Measurements from ENCODE around the gene MED22. TPM values are rescaled to one million over a fixed set of nuclear protein-coding genes. Genes with fewer than 3 reads are reported as not detected.
"Not testable (repeated sequence)": the region's sequence is repeated elsewhere in the genome, so short reads cannot be mapped to it uniquely, and the experiment has no call there.

The MED22 gene
- total RNA-seq, 2 donors from 2014 or later = 34.8 to 43.3 TPM

DNA sequence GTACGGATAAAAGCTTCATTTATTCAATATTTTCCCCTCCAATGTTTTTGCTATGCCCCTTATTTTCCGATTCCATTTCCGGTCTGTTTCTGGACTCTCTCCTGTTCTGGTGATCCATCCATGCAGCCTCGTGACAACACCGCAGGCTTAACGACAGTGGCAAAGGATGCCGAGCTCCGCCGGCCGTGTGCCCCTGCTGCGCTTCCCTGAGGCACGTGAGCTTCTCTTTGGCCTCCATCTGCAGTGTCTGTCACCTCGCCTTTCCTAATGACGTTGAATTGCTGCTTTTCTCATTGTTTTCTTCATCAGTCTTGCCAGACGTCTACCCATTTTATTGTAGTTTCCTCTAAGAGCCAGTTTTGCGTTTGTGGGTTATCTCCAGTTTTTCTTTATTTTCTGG is 40.6 kb downstream of the MED22 start:
- H3K27ac Mint-ChIP-seq = no peak overlapping the region

GRCh38 chr9:133306242-133307204 is 41.4 kb downstream of the MED22 start:
- H3K9me3 Mint-ChIP-seq = no peaks in the 10 kb centered on the region
- no peak overlapping the region for H3K27ac Mint-ChIP-seq
- DNase-seq (ENCODE audit: low spot score) (no peak), ATAC-seq (no peak)
- no peaks in the 10 kb centered on the region for H3K36me3 Mint-ChIP-seq
- H3K4me1 Mint-ChIP-seq (ENCODE audit: low read depth in 2 of 2) = peaks cover 0 to 2% of the 10 kb centered on the region in 2 donors
- peaks cover 18 to 19% of the 10 kb centered on the region in 2 donors for H3K27me3 Mint-ChIP-seq
- H3K4me3 Mint-ChIP-seq = no peak overlapping the region

More for the DNA sequence above, 40.6 kb downstream of the MED22 start:
- Mint-ChIP-seq H3K36me3 (no peaks in the 10 kb centered on the region), H3K4me1 (ENCODE audit: low read depth in 2 of 2) (peaks cover 0 to 2% of the 10 kb centered on the region in 2 donors), H3K27me3 (peaks cover 18 to 19% of the 10 kb centered on the region in 2 donors), H3K9me3 (no peaks in the 10 kb centered on the region), H3K4me3 (no peak overlapping the region)
- DNase-seq (ENCODE audit: low spot score) (no peak), ATAC-seq (no peak)

DNA sequence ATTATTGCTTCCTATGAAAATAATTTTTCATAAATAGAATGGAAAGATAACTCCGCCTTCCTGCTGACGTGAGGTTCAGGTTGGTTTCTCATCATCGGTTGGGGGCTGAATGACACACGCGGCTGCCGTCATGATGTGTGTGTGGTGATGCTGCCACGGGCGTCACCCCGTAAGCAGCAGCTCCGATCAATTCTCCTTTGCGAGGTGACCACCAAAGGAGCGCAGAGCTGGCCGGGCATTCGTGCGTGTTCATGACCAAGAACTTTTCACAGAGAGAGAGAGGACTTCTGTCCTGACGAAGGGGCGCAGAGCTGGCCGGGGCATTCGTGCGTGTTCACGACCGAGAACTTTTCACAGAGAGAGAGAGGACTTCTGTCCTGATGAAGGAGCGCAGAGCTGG is 42.2 kb downstream of the MED22 start:
- Mint-ChIP-seq H3K4me1 (ENCODE audit: low read depth in 2 of 2) (peaks cover 0 to 2% of the 10 kb centered on the region in 2 donors), H3K27me3 (peaks cover 18% of the 10 kb centered on the region in 2 donors), H3K36me3 (no peaks in the 10 kb centered on the region), H3K9me3 (no peaks in the 10 kb centered on the region), H3K4me3 (no peak overlapping the region), H3K27ac (no peak overlapping the region)
- DNase-seq (ENCODE audit: low spot score) (no peak), ATAC-seq (no peak)

GRCh38 chr9:133304477-133305377 is 43.2 kb downstream of the MED22 start:
- no peak overlapping the region for H3K4me3 Mint-ChIP-seq
- peaks cover 14% of the 10 kb centered on the region in 2 donors for H3K27me3 Mint-ChIP-seq
- H3K4me1 Mint-ChIP-seq (ENCODE audit: low read depth in 2 of 2) = peaks cover 0 to 2% of the 10 kb centered on the region in 2 donors

GRCh38 chr9:133304158-133304470 is 43.8 kb downstream of the MED22 start:
- Mint-ChIP-seq H3K4me3 (no peak overlapping the region), H3K9me3 (no peaks in the 10 kb centered on the region), H3K36me3 (no peaks in the 10 kb centered on the region), H3K4me1 (ENCODE audit: low read depth in 2 of 2) (peaks cover 0 to 2% of the 10 kb centered on the region in 2 donors), H3K27ac (no peak overlapping the region), H3K27me3 (peaks cover 9 to 10% of the 10 kb centered on the region in 2 donors)
- ATAC-seq (no peak), DNase-seq (ENCODE audit: low spot score) (no peak)

More at GRCh38 chr9:133304477-133305377, 43.2 kb downstream of the MED22 start:
- H3K36me3 Mint-ChIP-seq = no peaks in the 10 kb centered on the region
- DNase-seq (ENCODE audit: low spot score) = no peak
- H3K27ac Mint-ChIP-seq = no peak overlapping the region
- ATAC-seq = peak in 1 of 2 donors; percentile 33
- no peaks in the 10 kb centered on the region for H3K9me3 Mint-ChIP-seq

GRCh38 chr9:133303266-133304157 is 44.4 kb downstream of the MED22 start:
- no peak for ATAC-seq
- no peak overlapping the region for H3K4me3 Mint-ChIP-seq
- no peak overlapping the region for H3K27ac Mint-ChIP-seq
- H3K36me3 Mint-ChIP-seq = no peaks in the 10 kb centered on the region
- no peaks in the 10 kb centered on the region for H3K9me3 Mint-ChIP-seq
- H3K4me1 Mint-ChIP-seq (ENCODE audit: low read depth in 2 of 2) = peaks cover 0 to 2% of the 10 kb centered on the region in 2 donors
- DNase-seq (ENCODE audit: low spot score) = no peak
- peaks cover 10 to 11% of the 10 kb centered on the region in 2 donors for H3K27me3 Mint-ChIP-seq

- Mint-ChIP-seq H3K9me3 (no peaks in the 10 kb centered on the region), H3K4me1 (ENCODE audit: low read depth in 2 of 2) (no peaks in the 10 kb centered on the region), H3K27me3 (peaks cover 5 to 20% of the 10 kb centered on the region in 2 donors), H3K4me3 (no peak overlapping the region), H3K27ac (no peak overlapping the region), H3K36me3 (no peaks in the 10 kb centered on the region)
- ATAC-seq (no peak), DNase-seq (ENCODE audit: low spot score) (no peak)
Observed at GRCh38 chr9:133301253-133302230, 46.4 kb downstream of the MED22 start.

- H3K4me1 Mint-ChIP-seq (ENCODE audit: low read depth in 2 of 2); ATAC-seq; H3K4me3 Mint-ChIP-seq; H3K36me3 Mint-ChIP-seq; DNase-seq (ENCODE audit: low spot score); H3K9me3 Mint-ChIP-seq; H3K27ac Mint-ChIP-seq: not testable (repeated sequence)
- H3K27me3 Mint-ChIP-seq = peaks cover 5 to 20% of the 10 kb centered on the region in 2 donors
Observed at GRCh38 chr9:133299996-133300395, 47.9 kb downstream of the MED22 start.

GRCh38 chr9:133294257-133294656 is 53.7 kb downstream of the MED22 start:
- no peak overlapping the region for H3K27ac Mint-ChIP-seq
- no peak for DNase-seq (ENCODE audit: low spot score)
- peaks cover 19 to 54% of the 10 kb centered on the region in 2 donors for H3K27me3 Mint-ChIP-seq
- H3K9me3 Mint-ChIP-seq = peaks cover 3% of the 10 kb centered on the region
- no peak overlapping the region for H3K4me3 Mint-ChIP-seq
- H3K36me3 Mint-ChIP-seq = peaks cover 11% of the 10 kb centered on the region
- no peaks in the 10 kb centered on the region for H3K4me1 Mint-ChIP-seq (ENCODE audit: low read depth in 2 of 2)
- no peak for ATAC-seq

DNA sequence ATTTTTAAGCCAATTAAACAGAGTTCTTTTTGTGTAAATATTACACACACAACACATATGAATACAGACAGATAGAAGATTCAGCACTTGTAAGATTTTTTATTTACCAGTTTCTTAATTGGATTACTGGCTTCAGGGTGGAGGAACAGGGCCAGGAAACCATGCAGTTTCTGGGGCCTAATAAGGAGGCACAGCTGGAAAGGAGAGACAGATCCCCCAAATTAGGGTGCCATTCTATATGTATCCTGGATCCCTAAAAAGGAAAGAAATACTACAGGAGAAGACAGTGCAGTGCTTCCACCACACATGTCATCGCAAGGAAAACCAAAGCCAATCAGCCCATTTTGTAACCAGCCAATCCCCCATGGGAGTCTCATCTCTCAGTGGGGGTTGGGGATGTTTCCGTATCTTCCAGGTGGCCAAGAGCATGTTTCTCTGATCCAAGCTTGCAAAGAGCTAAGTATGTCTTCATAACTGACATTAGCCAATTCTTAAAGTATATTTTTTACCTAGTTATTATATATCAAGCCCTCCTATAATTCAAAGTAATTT is 57.1 kb downstream of the MED22 start:
- Mint-ChIP-seq H3K36me3 (peaks cover 11% of the 10 kb centered on the region), H3K4me1 (ENCODE audit: low read depth in 2 of 2) (no peaks in the 10 kb centered on the region), H3K4me3 (no peak overlapping the region), H3K27ac (no peak overlapping the region), H3K9me3 (peaks cover 3% of the 10 kb centered on the region), H3K27me3 (peaks cover 16 to 34% of the 10 kb centered on the region in 2 donors)
- DNase-seq (ENCODE audit: low spot score) = no peak
- ATAC-seq = no peak

Data from natural killer cell treated with Interleukin-12 subunit alpha and Interleukin-12 subunit beta and Interleukin-15 and Interleukin-18, amount 100 ng/mL, for 72 hours (primary cell).